GM06990 (cell line): ENCODE data around the gene MYCBP.
A peak's percentile ranks its signal among the peaks of the same experiment; 100 is the strongest.

ENCODE experiments used
- DNase-seq: peaks from one replicate; pipeline ENCODE4 v3.0.0-alpha.2; 2011; ENCODE audit not compliant: insufficient read length; ENCODE audit errors: extremely low read depth
- H3K27me3 ChIP-seq: replicated peaks from 2 replicates; pipeline ENCODE4 v1.6.0; 2011; ENCODE audit warnings: low read length; ENCODE audit not compliant: control insufficient read depth, insufficient read depth
- H3K36me3 ChIP-seq: 2 replicates; pipeline ENCODE4 v1.5.1; 2011; ENCODE audit warnings: low read length; ENCODE audit not compliant: control insufficient read depth, insufficient read depth
- H3K4me3 ChIP-seq: replicated peaks from 2 replicates; pipeline ENCODE4 v1.5.1; 2011; ENCODE audit warnings: low read depth, mild to moderate bottlenecking, control low read depth, low read length
- TF ChIP-seq, protein P1 (sequence below): IDR thresholded peaks from 2 replicates; pipeline ENCODE4 v1.5.1; 2011; ENCODE audit warnings: low read length, control low read depth, mild to moderate bottlenecking, inconsistent platforms; ENCODE audit not compliant: insufficient read depth, poor library complexity, severe bottlenecking

Gene MYCBP

DNA sequence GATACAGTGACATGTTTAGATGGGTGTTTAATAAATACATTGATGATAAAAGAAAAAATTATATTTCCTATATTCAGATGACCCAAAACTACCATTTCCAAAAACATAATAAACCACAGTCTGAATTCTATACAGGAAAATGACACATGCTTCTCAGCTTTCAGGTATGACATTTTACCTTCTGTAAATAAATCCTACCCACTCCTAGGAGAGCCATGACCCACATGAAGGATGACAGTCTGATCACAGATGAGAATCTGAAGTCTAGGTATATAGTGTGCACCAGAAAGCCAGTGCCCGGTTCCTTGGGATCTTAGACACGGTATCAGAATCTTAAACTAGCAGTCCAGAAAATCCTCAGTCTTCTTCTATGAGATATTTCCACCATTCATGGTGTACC is 11.9 kb upstream of the MYCBP start:
- no peaks in the 10 kb centered on the region for H3K36me3 ChIP-seq
- no peaks in the 10 kb centered on the region for H3K27me3 ChIP-seq
- TF ChIP-seq, protein P1, sequence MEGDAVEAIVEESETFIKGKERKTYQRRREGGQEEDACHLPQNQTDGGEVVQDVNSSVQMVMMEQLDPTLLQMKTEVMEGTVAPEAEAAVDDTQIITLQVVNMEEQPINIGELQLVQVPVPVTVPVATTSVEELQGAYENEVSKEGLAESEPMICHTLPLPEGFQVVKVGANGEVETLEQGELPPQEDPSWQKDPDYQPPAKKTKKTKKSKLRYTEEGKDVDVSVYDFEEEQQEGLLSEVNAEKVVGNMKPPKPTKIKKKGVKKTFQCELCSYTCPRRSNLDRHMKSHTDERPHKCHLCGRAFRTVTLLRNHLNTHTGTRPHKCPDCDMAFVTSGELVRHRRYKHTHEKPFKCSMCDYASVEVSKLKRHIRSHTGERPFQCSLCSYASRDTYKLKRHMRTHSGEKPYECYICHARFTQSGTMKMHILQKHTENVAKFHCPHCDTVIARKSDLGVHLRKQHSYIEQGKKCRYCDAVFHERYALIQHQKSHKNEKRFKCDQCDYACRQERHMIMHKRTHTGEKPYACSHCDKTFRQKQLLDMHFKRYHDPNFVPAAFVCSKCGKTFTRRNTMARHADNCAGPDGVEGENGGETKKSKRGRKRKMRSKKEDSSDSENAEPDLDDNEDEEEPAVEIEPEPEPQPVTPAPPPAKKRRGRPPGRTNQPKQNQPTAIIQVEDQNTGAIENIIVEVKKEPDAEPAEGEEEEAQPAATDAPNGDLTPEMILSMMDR = no peak
- H3K4me3 ChIP-seq = no peak overlapping the region
- DNase-seq = no peak

DNA sequence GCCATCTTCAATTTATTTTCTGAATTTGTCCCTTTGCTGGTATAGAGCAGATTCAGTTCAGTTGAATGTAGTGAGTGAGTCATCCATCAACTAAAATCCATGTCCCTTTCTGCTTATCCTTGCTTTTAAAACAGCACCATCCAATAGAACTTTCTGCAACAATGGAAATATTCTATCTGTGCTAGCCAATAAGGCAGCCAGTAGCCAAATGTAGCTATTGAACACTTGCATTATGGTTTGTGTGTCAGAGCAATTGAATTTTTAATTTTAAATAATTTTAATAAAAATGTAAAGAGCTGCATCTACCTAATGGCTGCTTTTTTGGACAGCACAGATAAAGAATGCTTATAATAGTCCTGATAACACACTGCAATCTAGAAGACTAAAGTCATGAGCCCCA is 8.3 kb upstream of the MYCBP start, which contains the start of gene GJA9:
Gene GJA9 (minus strand): TSS at position 101 of the 400 bp plus-strand sequence. CDS start 5,489 bp downstream, outside the sequence.
- no peak for DNase-seq
- Histone ChIP-seq H3K4me3 (no peak within 1 kb of the TSS), H3K27me3 (no peaks in the 10 kb centered on the region), H3K36me3 (no peaks in the 10 kb centered on the region)
- TF ChIP-seq, protein P1 = no peak

DNA sequence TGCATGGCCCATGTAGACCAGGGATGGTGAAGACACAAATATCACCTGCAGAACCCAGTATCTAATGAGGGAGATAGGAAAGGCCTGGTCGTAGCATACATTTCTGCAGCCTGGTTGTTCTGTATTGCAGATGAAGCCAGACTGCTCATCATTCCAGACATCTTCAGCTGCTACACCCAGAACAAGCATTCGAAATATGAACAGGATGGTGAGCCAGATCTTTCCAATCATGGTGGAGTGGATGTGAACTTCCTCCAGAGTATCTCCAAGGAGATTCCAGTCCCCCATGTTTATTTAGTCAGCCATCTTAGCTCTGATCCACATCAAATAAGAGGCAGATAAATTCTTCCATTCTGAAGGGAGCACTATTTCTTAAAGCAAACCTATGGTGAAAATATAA is 2.7 kb upstream of the MYCBP start:
- Histone ChIP-seq H3K27me3 (no peaks in the 10 kb centered on the region), H3K36me3 (no peaks in the 10 kb centered on the region), H3K4me3 (no peak overlapping the region)
- TF ChIP-seq, protein P1 = no peak
- DNase-seq = no peak

DNA sequence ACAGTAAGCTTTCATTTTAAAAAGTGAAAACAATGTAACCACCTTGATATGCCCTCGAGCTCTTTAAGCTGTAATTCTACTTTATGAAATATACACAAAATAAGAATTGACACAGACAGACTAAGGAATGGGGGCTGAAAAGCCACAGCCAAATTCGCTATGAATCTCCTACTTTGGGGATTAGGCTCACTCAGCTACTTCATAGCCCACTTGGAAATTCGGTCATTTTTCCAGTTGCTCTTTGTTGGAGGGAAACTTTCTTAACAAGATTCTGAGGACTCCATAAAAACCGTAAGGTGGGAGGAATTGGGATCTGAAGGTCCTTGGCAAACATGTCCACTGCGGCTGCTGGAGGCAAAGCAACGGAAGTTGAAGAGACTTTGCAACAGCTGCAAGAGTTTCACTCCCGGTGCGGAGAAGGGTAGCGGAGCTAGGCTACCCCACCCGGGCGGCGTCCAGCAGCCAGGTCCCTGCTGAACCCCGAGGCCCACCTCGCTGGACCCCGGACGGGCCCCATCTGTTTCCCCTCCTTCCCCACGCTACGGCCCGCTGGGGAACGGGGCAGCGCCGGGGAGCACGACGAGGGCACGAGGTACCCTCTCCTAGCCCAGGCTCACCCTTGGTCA is 634 bp downstream of the MYCBP start:
- no peaks in the 10 kb centered on the region for H3K27me3 ChIP-seq
- no peak for DNase-seq
- H3K4me3 ChIP-seq = peak overlapping the region; percentile 100
- no peaks in the 10 kb centered on the region; the same call in 1 of the 2 replicates for H3K36me3 ChIP-seq
- TF ChIP-seq, protein P1 = no peak

DNA sequence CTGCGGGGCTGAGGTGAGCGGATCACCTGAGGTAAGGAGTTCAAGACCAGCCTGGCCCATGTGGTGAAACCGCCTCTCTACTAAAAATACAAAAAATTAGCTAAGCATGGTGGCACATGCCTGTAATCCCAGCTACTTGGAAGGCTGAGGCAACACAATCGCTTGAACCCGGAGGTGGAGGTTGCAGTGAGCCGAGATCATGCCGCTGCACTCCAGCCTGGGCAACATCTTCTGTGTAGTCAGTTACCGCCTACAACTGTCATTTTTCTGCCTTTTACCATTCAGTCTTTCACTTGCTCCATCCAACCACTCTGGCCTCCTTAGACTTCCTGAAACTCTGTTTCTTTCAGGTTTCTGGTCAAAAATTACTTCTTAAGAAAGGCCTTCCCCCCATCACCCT is 2.2 kb downstream of the MYCBP start:
- TF ChIP-seq, protein P1 = no peak
- Histone ChIP-seq H3K4me3 (no peak overlapping the region), H3K36me3 (no peaks in the 10 kb centered on the region; the same call in 1 of the 2 replicates), H3K27me3 (no peaks in the 10 kb centered on the region)
- no peak for DNase-seq
